Placental epithelial cell (primary cell): Measurements from ENCODE around the gene NSUN3. TPM values are rescaled to one million over a fixed set of nuclear protein-coding genes. Genes with fewer than 3 reads are reported as not detected.

Experiments
- total RNA-seq: library from RNA; depleted of rRNA; stranded (reverse); fragments of >200 nt; gene quantifications from 2 replicates; pipeline ENCODE4 v1.2.3, GENCODE V29; 2012

NSUN3 gene
- 7.5 and 12.3 TPM in 2 replicates for total RNA-seq

DNA sequence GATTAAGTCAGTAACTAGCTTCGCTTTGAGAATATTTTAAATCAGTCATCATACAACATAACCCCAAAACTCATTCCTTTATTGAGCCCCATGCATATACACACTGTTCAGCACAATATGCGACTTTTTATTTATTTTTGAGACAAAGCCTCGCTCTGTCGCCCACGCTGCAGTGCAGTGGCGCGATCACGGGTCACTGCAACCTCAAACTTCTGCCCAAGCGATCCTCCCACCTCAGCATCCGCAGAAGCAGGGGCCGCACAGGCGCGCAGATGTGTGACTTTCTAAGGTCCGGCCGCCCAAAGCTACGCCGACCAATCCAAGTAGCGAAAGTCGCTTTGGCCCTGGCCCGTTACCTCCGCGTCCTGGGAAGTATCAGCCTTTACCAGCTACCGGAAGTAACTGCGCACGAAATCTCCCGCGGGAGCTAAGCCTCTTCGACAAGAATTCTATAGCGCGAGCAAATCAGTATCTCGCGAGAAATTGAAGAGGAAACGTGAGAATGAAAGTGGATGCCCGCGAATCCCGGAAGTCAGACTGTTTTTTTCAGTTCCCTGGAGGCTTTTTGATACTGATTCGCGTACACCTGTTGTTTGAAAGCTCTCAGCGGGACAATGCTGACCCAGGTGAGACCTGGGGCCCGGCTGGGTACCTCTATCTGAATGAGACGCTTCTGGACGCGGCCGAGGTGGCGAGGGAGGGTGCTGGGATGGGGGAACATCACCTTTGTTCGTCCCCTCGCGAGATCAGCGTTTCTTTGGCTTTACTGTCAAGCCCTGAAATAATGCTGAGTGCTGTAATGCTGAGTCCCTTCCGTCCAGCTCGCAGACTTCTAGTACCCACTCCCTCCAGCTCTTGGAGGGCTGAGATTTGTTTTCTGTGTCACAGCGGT lies at the start of gene NSUN3, which contains the start of gene DHFR2:
NSUN3 (plus strand) TSS at position 549 of the 892 bp plus-strand sequence; CDS start at position 615, 66 bp downstream.
DHFR2 (minus strand) TSS at position 404 of the 892 bp plus-strand sequence. CDS start 1,405 bp downstream, outside the sequence.

GRCh38 chr3:94028093-94028837 lies 34.6 kb upstream of the NSUN3 start, which contains the start of gene STX19:
Gene STX19 (minus strand): TSS chr3:94028597. CDS start chr3:94015269, 13,328 bp downstream.

Other genes with a start within 250 kb of the NSUN3 start
- 5.0 and 7.5 TPM in 2 replicates for gene PROS1, start 89.2 kb upstream of the NSUN3 start, total RNA-seq
- gene ARL13B, start 82.9 kb upstream of the NSUN3 start, total RNA-seq, result 3.9 and 4.7 TPM in 2 replicates
- 0.79 and 1.2 TPM in 2 replicates for gene STX19, start 34.5 kb upstream of the NSUN3 start, total RNA-seq
- gene DHFR2, start 145 bp upstream of the NSUN3 start, total RNA-seq, result 2.6 and 5.1 TPM in 2 replicates